ENCODE measurements around the gene BCHE.
"Not testable (repeated sequence)": the region's sequence is repeated elsewhere in the genome, so short reads cannot be mapped to it uniquely, and the experiment has no call there.

Gene BCHE

GRCh38 chr3:165816209-165816608 lies 21.0 kb downstream of the BCHE start:
- no peak for DNase-seq (ENCODE audit: low spot score)

- DNase-seq (ENCODE audit: low spot score): no peak
Observed at GRCh38 chr3:165815682-165816081, 21.5 kb downstream of the BCHE start.

GRCh38 chr3:165814380-165814779 lies 22.8 kb downstream of the BCHE start:
- no peak for DNase-seq (ENCODE audit: low spot score)

- not testable (repeated sequence) for DNase-seq (ENCODE audit: low spot score)
Observed at GRCh38 chr3:165807937-165808336, 29.3 kb downstream of the BCHE start.

GRCh38 chr3:165805946-165806561 lies 31.2 kb downstream of the BCHE start:
- DNase-seq (ENCODE audit: low spot score): no peak

GRCh38 chr3:165803471-165803870 lies 33.8 kb downstream of the BCHE start:
- no peak for DNase-seq (ENCODE audit: low spot score)

GRCh38 chr3:165800970-165801369 lies 36.3 kb downstream of the BCHE start:
- no peak for DNase-seq (ENCODE audit: low spot score)

- no peak for DNase-seq (ENCODE audit: low spot score)
Observed at GRCh38 chr3:165799026-165799425, 38.2 kb downstream of the BCHE start.

- DNase-seq (ENCODE audit: low spot score): no peak
Observed at GRCh38 chr3:165797551-165797950, 39.7 kb downstream of the BCHE start.

GRCh38 chr3:165796701-165797100 lies 40.5 kb downstream of the BCHE start:
- no peak for DNase-seq (ENCODE audit: low spot score)

GRCh38 chr3:165788531-165788930 lies 48.7 kb downstream of the BCHE start:
- DNase-seq (ENCODE audit: low spot score): no peak

- DNase-seq (ENCODE audit: low spot score): no peak
Observed at GRCh38 chr3:165786013-165786412, 51.2 kb downstream of the BCHE start.

GRCh38 chr3:165784337-165784736 lies 52.9 kb downstream of the BCHE start:
- no peak for DNase-seq (ENCODE audit: low spot score)

- DNase-seq (ENCODE audit: low spot score): no peak
Observed at GRCh38 chr3:165783383-165783782, 53.8 kb downstream of the BCHE start.

- no peak for DNase-seq (ENCODE audit: low spot score)
Observed at GRCh38 chr3:165778891-165779290, 58.3 kb downstream of the BCHE start.

GRCh38 chr3:165778456-165778855 lies 58.8 kb downstream of the BCHE start:
- DNase-seq (ENCODE audit: low spot score): no peak

- no peak for DNase-seq (ENCODE audit: low spot score)
Observed at GRCh38 chr3:165775824-165776223, 61.4 kb downstream of the BCHE start.

- no peak for DNase-seq (ENCODE audit: low spot score)
Observed at GRCh38 chr3:165770781-165771180, 66.4 kb downstream of the BCHE start.

- no peak for DNase-seq (ENCODE audit: low spot score)
Observed at GRCh38 chr3:165768680-165769079, 68.5 kb downstream of the BCHE start.

- no peak for DNase-seq (ENCODE audit: low spot score)
Observed at GRCh38 chr3:165759041-165759440, 78.2 kb downstream of the BCHE start.

- DNase-seq (ENCODE audit: low spot score): no peak
Observed at GRCh38 chr3:165755571-165755970, 81.7 kb downstream of the BCHE start.

- DNase-seq (ENCODE audit: low spot score): no peak
Observed at GRCh38 chr3:165754219-165755007, 82.8 kb downstream of the BCHE start.

- no peak for DNase-seq (ENCODE audit: low spot score)
Observed at GRCh38 chr3:165753560-165753959, 83.7 kb downstream of the BCHE start.

- no peak for DNase-seq (ENCODE audit: low spot score)
Observed at GRCh38 chr3:165751637-165752036, 85.6 kb downstream of the BCHE start.

Measured in globus pallidus (tissue), 1 donor.